ENCODE measurements around the gene LRRC15.

The LRRC15 gene

GRCh38 chr3:194373028-194373427 lies 3.5 kb upstream of the LRRC15 start:
- no peaks in the 10 kb centered on the region for H3K9me2 ChIP-seq (replicated peaks; ENCODE audit: insufficient read depth, low read length)
- no peaks in the 10 kb centered on the region for H3K79me2 ChIP-seq (ENCODE audit: insufficient read depth, low read length)
- H2AFZ ChIP-seq (ENCODE audit: low read depth, low read length, severe bottlenecking), result no peak overlapping the region
- H3K27ac ChIP-seq (ENCODE audit: low read depth, low read length), result no peak overlapping the region
- TF ChIP-seq EZH2phosphoT487 (conservative IDR thresholded peaks at IDR 0.05; ENCODE audit: low read length) (no peak), CTCF (IDR thresholded peaks at IDR 0.05; ENCODE audit: insufficient read depth, low read length, poor library complexity, severe bottlenecking) (no peak)
- H3K36me3 ChIP-seq (ENCODE audit: low read length), result no peaks in the 10 kb centered on the region
- no peaks in the 10 kb centered on the region for H3K27me3 ChIP-seq (ENCODE audit: low read length)
- H3F3A ChIP-seq (ENCODE audit: insufficient read depth), result no peaks in the 10 kb centered on the region
- H3K9ac ChIP-seq (ENCODE audit: low read length), result no peak overlapping the region
- no peak overlapping the region for H3K4me2 ChIP-seq (ENCODE audit: low read depth, low read length, poor library complexity, severe bottlenecking)
- H3K9me3 ChIP-seq (ENCODE audit: insufficient read depth, low read length), result no peaks in the 10 kb centered on the region
- no peaks in the 10 kb centered on the region for H4K20me1 ChIP-seq (ENCODE audit: low read depth, low read length)
- H3K4me3 ChIP-seq (ENCODE audit: insufficient read depth, low read length, poor library complexity, severe bottlenecking), result no peak overlapping the region

GRCh38 chr3:194370753-194371152 lies 1.2 kb upstream of the LRRC15 start:
- Histone ChIP-seq H3K9ac (ENCODE audit: low read length) (no peak overlapping the region), H3K4me3 (ENCODE audit: insufficient read depth, low read length, poor library complexity, severe bottlenecking) (no peak overlapping the region), H3K9me2 (replicated peaks; ENCODE audit: insufficient read depth, low read length) (no peaks in the 10 kb centered on the region), H2AFZ (ENCODE audit: low read depth, low read length, severe bottlenecking) (no peak overlapping the region), H3K27ac (ENCODE audit: low read depth, low read length) (no peak overlapping the region), H3F3A (ENCODE audit: insufficient read depth) (no peaks in the 10 kb centered on the region), H3K9me3 (ENCODE audit: insufficient read depth, low read length) (no peaks in the 10 kb centered on the region), H3K36me3 (ENCODE audit: low read length) (no peaks in the 10 kb centered on the region), H4K20me1 (ENCODE audit: low read depth, low read length) (no peaks in the 10 kb centered on the region), H3K27me3 (ENCODE audit: low read length) (no peaks in the 10 kb centered on the region), H3K79me2 (ENCODE audit: insufficient read depth, low read length) (no peaks in the 10 kb centered on the region), H3K4me2 (ENCODE audit: low read depth, low read length, poor library complexity, severe bottlenecking) (no peak overlapping the region)
- TF ChIP-seq EZH2phosphoT487 (conservative IDR thresholded peaks at IDR 0.05; ENCODE audit: low read length), result no peak
- no peak for TF ChIP-seq CTCF (IDR thresholded peaks at IDR 0.05; ENCODE audit: insufficient read depth, low read length, poor library complexity, severe bottlenecking)

GRCh38 chr3:194368918-194369317 lies 625 bp downstream of the LRRC15 start:
- Histone ChIP-seq H3K36me3 (ENCODE audit: low read length) (no peaks in the 10 kb centered on the region), H3K27ac (ENCODE audit: low read depth, low read length) (no peak overlapping the region), H3K9me2 (replicated peaks; ENCODE audit: insufficient read depth, low read length) (no peaks in the 10 kb centered on the region), H3F3A (ENCODE audit: insufficient read depth) (no peaks in the 10 kb centered on the region), H3K27me3 (ENCODE audit: low read length) (no peaks in the 10 kb centered on the region), H3K4me3 (ENCODE audit: insufficient read depth, low read length, poor library complexity, severe bottlenecking) (no peak overlapping the region), H3K9me3 (ENCODE audit: insufficient read depth, low read length) (no peaks in the 10 kb centered on the region), H3K9ac (ENCODE audit: low read length) (no peak overlapping the region), H3K4me2 (ENCODE audit: low read depth, low read length, poor library complexity, severe bottlenecking) (no peak overlapping the region), H2AFZ (ENCODE audit: low read depth, low read length, severe bottlenecking) (no peak overlapping the region), H3K79me2 (ENCODE audit: insufficient read depth, low read length) (no peaks in the 10 kb centered on the region), H4K20me1 (ENCODE audit: low read depth, low read length) (no peaks in the 10 kb centered on the region)
- no peak for TF ChIP-seq EZH2phosphoT487 (conservative IDR thresholded peaks at IDR 0.05; ENCODE audit: low read length)
- no peak for TF ChIP-seq CTCF (IDR thresholded peaks at IDR 0.05; ENCODE audit: insufficient read depth, low read length, poor library complexity, severe bottlenecking)
